Heart left ventricle (tissue), 16 donors: Measurements from ENCODE around the gene GALNT2. TPM values are rescaled to one million over a fixed set of nuclear protein-coding genes. Genes with fewer than 3 reads are reported as not detected.

Experiments used
- ATAC-seq, 4 donors: fragments of 200-7000 bp; cut with Tn5 transposase; one replicate each; pipeline ENCODE4 v1.9.1; 2020 to 2022; ENCODE audit warnings: moderate library complexity in 4 of 4, mild to moderate bottlenecking in 3 of 4, moderate number of reproducible peaks in 1 of 4
- DNase-seq, 5 donors: peaks; one replicate each; pipeline ENCODE4 v3.0.0-alpha.2; 2020
- H3K27ac ChIP-seq, 12 donors: fragments of 200-600 bp; sonication (generic) in 4 of 12; one replicate each; pipeline versions ENCODE4 v1.5.0 to v1.8.0; 2016 to 2022; ENCODE audit warnings: mild to moderate bottlenecking in 2 of 12
- H3K27me3 ChIP-seq, 9 donors: fragments of 200-600 bp; sonication (generic) in 2 of 9; one replicate each; pipeline versions ENCODE4 v1.5.1 to v1.8.0; 2016 to 2022; ENCODE audit warnings: mild to moderate bottlenecking in 3 of 9
- H3K36me3 ChIP-seq, 9 donors: fragments of 200-600 bp; sonication (generic) in 2 of 9; one replicate each; pipeline versions ENCODE4 v1.5.0 to v1.8.0; 2018 to 2022; ENCODE audit warnings: mild to moderate bottlenecking in 2 of 9
- H3K4me1 ChIP-seq, 12 donors: fragments of 200-600 bp; sonication (generic) in 4 of 12; one replicate each; pipeline versions ENCODE4 v1.5.0 to v1.8.0; 2016 to 2022; ENCODE audit warnings: mild to moderate bottlenecking in 3 of 12
- H3K4me3 ChIP-seq, 12 donors: fragments of 200-600 bp; sonication (generic) in 4 of 12; one replicate each; pipeline versions ENCODE4 v1.5.0 to v1.8.0; 2017 to 2022; ENCODE audit warnings: mild to moderate bottlenecking in 9 of 12, moderate library complexity in 4 of 12
- H3K9me3 ChIP-seq, 12 donors: fragments of 200-600 bp; sonication (generic) in 4 of 12; one replicate each; pipeline versions ENCODE4 v1.5.0 to v1.8.0; 2016 to 2022; ENCODE audit warnings: mild to moderate bottlenecking in 1 of 12
- POLR2A ChIP-seq, 2 donors: fragments of 450-650 bp; IDR thresholded peaks; one replicate each; pipeline ENCODE4 v1.6.1; 2017; ENCODE audit warnings: antibody characterized with exemption in 2 of 2, mild to moderate bottlenecking in 2 of 2, moderate library complexity in 2 of 2
- WGBS, 4 donors: extraction: QIAGEN DNeasy Blood & Tissue Kit in 2 of 4; methylation state at CpG; one replicate each; pipeline versions ENCODE4 v1.1.5 to v1.1.7; 2013 to 2018; 5-methylcytosine and 5-hydroxymethylcytosine counted together
- intact Hi-C, 10 donors: fragments of 100-400 bp; cut with DNase I; formaldehyde crosslinking; loops; one replicate each; pipeline versions ENCODE4 v1.11.1 to v1.14.2; 2022
- polyA plus RNA-seq, 2 donors: library from polyadenylated mRNA; stranded (reverse); fragments of 200-250 nt; gene quantifications; one replicate each; pipeline ENCODE4 v1.2.3, GENCODE V29; 2013
- total RNA-seq, 9 donors: library from RNA; depleted of rRNA in 2 of 9; stranded (reverse); fragments of >200 nt in 2 of 9; fragmentation: NEBNext Ultra II Directional in 3 of 9; extraction: Animal tissue kit (Norgen Biotek cat#: 25700) in 3 of 9; gene quantifications; one replicate each; pipeline versions ENCODE4 v1.1.0 to v1.2.4, GENCODE V29; 2016 to 2023
- TF ChIP-seq, protein P1 (sequence below), 12 donors: fragments of 200-600 bp; sonication (generic) in 4 of 12; IDR thresholded peaks; one replicate each; pipeline versions ENCODE4 v1.5.0 to v1.8.0; 2018 to 2022; ENCODE audit warnings: antibody characterized with exemption in 12 of 12, mild to moderate bottlenecking in 5 of 12
- donor health status: ischemic (EF 13 %, LVEDD 7.1; RV severe dilation, severe dysfunction).
- donor health status: healthy with polysubstance abuse.
- donor health status: DM: no; HTN: yes; CAD: no.
- donor health status: DM: no; HTN: no; CAD: no.
- donor health status: ischemic (EF 25% LVEDD 6.9; RV normal size, moderate dysfunction).
- donor health status: ischemic (EF 25% LVEDD 5.7; RV mildly dilated, moderate dysfunction).
- donor health status: healthy.
- donor health status: DM: yes; HTN: yes; CAD: no.
- donor health status: ischemic (EF 35%, LVEDD 5.7; RV mildly dilated, moderate dysfunction).
- donor health status: nonischemic (EF 11% LVEDD 7.7; RV severe dilation, severe dysfunction).
- donor health status: DM: yes; HTN: yes; CAD: no.
- donor health status: PGD.
- donor health status: ischemic (EF 29% LVEDD 5.4; RV normal size, mild dysfunction).
- donor health status: nonischemic (EF 23%, LVEDD 6.1; RV moderate dilation, normal function).

GALNT2 gene
- total and polyA plus RNA-seq, 11 donors = 10.1 to 44.9 (median 31.6) TPM

DNA sequence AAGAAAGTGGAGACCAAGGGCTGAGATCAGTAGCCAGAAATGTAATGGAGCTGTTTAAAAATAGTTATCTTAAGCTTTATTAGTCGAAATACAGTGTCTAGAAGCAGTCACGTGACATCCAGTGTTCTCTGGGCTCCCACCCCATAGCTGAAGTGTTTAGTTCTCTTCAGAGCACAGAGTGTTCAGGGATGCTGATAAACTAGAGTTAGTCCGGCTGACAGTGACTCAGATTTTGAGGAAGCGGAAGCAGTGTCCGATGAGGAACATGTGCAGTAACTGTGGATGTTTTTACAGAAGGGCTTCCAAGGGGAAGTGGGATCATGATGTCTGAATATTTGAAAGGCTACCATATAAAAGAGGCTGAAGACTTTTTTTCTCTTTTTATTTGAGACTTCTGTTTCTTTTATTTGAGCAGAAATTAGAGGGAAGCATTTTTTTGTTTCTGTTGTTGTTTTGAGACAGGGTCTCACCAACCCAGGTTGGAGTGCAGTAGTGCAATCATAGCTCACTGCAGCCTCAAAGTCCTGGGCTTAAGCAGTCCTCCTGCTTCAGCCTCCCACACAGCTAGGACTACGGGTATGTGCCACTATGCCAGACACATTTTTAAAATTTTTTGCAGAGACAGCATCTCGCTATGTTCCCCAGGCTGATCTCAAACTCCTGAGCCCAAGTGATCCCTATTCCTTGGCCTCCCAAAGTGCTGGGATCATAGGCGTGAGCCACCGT, 124.2 kb downstream of the GALNT2 start:
- no peak overlapping the region for H3K4me3 ChIP-seq
- H3K36me3 ChIP-seq = no peaks in the 10 kb centered on the region
- H3K9me3 ChIP-seq = no peaks in the 10 kb centered on the region
- 40 to 47% (median 46%) methylated on average over 9 of the region's 9 CpGs for WGBS, 4 donors
- H3K27ac ChIP-seq = peak overlapping the region; percentile 64 to 92 (median 80)
- H3K4me1 ChIP-seq = peaks cover 0 to 43% (median 20%) of the 10 kb centered on the region in 12 donors
- TF ChIP-seq, protein P1, sequence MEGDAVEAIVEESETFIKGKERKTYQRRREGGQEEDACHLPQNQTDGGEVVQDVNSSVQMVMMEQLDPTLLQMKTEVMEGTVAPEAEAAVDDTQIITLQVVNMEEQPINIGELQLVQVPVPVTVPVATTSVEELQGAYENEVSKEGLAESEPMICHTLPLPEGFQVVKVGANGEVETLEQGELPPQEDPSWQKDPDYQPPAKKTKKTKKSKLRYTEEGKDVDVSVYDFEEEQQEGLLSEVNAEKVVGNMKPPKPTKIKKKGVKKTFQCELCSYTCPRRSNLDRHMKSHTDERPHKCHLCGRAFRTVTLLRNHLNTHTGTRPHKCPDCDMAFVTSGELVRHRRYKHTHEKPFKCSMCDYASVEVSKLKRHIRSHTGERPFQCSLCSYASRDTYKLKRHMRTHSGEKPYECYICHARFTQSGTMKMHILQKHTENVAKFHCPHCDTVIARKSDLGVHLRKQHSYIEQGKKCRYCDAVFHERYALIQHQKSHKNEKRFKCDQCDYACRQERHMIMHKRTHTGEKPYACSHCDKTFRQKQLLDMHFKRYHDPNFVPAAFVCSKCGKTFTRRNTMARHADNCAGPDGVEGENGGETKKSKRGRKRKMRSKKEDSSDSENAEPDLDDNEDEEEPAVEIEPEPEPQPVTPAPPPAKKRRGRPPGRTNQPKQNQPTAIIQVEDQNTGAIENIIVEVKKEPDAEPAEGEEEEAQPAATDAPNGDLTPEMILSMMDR (IDR thresholded peaks at IDR 0.05) = no peak
- peak in 1 of 2 donors; percentile 28 for TF ChIP-seq POLR2A (IDR thresholded peaks at IDR 0.05)
- peak in 4 of 5 donors; percentile 72 to 85 (median 78) for DNase-seq
- intact Hi-C loops = no loop called here
- ATAC-seq = peak; percentile 96 to 97 (median 97)
- no peaks in the 10 kb centered on the region for H3K27me3 ChIP-seq

DNA sequence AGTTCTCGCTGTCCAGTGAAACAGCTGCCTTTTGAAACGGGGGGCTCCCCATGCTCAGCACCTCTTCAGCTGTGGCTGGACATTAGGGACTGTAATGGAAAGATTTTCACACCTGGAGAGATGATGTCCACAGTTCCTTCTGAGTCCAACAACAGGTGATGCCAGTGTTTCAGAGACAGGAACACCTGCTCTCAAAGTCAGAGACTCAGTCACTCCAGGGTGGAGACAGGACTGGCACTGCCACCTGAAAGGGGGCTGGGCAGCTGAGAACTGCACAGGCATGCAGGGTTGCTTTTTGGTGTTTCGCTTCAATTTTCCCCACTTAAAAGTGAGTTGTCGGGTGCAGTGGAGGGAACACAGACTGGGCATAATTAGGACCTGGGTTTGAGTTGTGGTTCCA, 124.8 kb downstream of the GALNT2 start:
- ATAC-seq = no peak
- WGBS, 4 donors = 83 to 96% (median 93%) methylated on average over 4 of the region's 4 CpGs
- DNase-seq = no peak
- H3K36me3 ChIP-seq = no peaks in the 10 kb centered on the region
- no peaks in the 10 kb centered on the region for H3K27me3 ChIP-seq
- H3K4me3 ChIP-seq = no peak overlapping the region
- H3K4me1 ChIP-seq = peaks cover 0 to 36% (median 16%) of the 10 kb centered on the region in 12 donors
- intact Hi-C loops = no loop called here
- TF ChIP-seq, protein P1 (IDR thresholded peaks at IDR 0.05) = no peak
- no peak for TF ChIP-seq POLR2A (IDR thresholded peaks at IDR 0.05)
- peak overlapping the region; percentile 64 to 92 (median 80) for H3K27ac ChIP-seq
- no peaks in the 10 kb centered on the region for H3K9me3 ChIP-seq

DNA sequence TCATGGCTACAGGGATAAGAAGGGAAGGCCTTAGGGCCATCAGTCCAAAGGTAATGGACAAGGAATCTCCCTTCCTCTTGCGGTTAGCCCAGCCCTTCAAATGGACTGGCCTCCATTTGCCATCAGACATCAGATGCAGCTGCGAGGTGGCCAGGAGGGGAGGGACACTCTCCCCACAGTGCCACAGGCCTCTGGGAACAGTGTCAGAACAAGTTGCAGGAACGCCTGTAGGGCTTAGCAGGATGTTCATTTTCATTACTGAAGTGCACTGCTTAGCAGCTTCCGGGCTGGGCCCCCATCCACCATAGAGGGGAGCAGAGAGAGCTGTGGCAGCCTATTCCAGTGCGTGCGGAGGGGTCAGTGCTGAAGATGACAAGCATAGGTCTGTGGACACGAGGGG, 127.5 kb downstream of the GALNT2 start:
- intact Hi-C loops = no loop called here
- 91 to 97% (median 93%) methylated on average over 7 of the region's 7 CpGs for WGBS, 4 donors
- H3K36me3 ChIP-seq = no peaks in the 10 kb centered on the region
- H3K4me3 ChIP-seq = no peak overlapping the region
- no peaks in the 10 kb centered on the region for H3K9me3 ChIP-seq
- H3K27ac ChIP-seq = no peak overlapping the region
- TF ChIP-seq POLR2A (IDR thresholded peaks at IDR 0.05) = no peak
- ATAC-seq (no peak), DNase-seq (no peak)
- H3K27me3 ChIP-seq = no peaks in the 10 kb centered on the region
- H3K4me1 ChIP-seq = peaks cover 0 to 28% (median 16%) of the 10 kb centered on the region in 12 donors

DNA sequence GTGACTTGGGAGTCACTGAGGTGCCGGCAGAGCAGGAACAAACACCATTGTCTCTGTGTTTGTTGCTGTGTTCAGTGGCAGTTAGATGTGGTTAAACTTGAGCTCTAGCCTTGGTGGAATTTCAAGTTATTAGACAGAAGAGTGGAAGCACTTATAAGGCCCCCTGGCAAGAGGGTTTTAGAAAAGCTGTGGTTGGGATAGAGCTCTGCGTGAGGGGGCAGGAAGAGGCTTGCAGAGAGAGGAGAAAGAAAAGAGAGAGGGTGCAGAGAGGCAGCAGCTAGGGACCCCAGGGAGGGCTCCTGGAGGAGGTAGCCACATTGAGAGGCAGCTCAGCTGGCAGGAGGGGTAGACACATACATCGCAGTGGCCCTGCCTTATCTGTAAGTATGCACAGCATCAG, 128.2 kb downstream of the GALNT2 start:
- Histone ChIP-seq H3K4me3 (no peak overlapping the region), H3K36me3 (no peaks in the 10 kb centered on the region), H3K27ac (no peak overlapping the region), H3K9me3 (no peaks in the 10 kb centered on the region), H3K4me1 (peaks cover 0 to 22% (median 15%) of the 10 kb centered on the region in 12 donors), H3K27me3 (no peaks in the 10 kb centered on the region)
- TF ChIP-seq, protein P1 (IDR thresholded peaks at IDR 0.05) = no peak
- DNase-seq (no peak), ATAC-seq (no peak)
- 74 to 97% (median 77%) methylated on average over 3 of the region's 3 CpGs for WGBS, 4 donors
- intact Hi-C loops = no loop called here
